Right kidney (tissue), 1 donor: ENCODE measurements around the gene ADCY1.

Experiments used
- DNase-seq: peaks from one replicate; pipeline ENCODE4 v3.0.0-alpha.2; 2016

The ADCY1 gene

GRCh38 chr7:45593877-45594276 lies 19.7 kb downstream of the ADCY1 start:
- no peak for DNase-seq

- DNase-seq = no peak
Measured at GRCh38 chr7:45594745-45595535, 20.8 kb downstream of the ADCY1 start.

GRCh38 chr7:45595809-45596664 lies 21.9 kb downstream of the ADCY1 start:
- no peak for DNase-seq

GRCh38 chr7:45596665-45597095 lies 22.5 kb downstream of the ADCY1 start:
- DNase-seq = no peak

GRCh38 chr7:45597286-45597984 lies 23.3 kb downstream of the ADCY1 start:
- DNase-seq = no peak

GRCh38 chr7:45598886-45599520 lies 24.8 kb downstream of the ADCY1 start:
- DNase-seq = no peak

GRCh38 chr7:45599851-45600706 lies 25.9 kb downstream of the ADCY1 start:
- DNase-seq = no peak

- no peak for DNase-seq
Measured at GRCh38 chr7:45601094-45601493, 26.9 kb downstream of the ADCY1 start.

- no peak for DNase-seq
Measured at GRCh38 chr7:45601816-45602540, 27.8 kb downstream of the ADCY1 start.

- DNase-seq = no peak
Measured at GRCh38 chr7:45606050-45606449, 31.9 kb downstream of the ADCY1 start.

- no peak for DNase-seq
Measured at GRCh38 chr7:45606931-45607330, 32.8 kb downstream of the ADCY1 start.

GRCh38 chr7:45609180-45609579 lies 35.0 kb downstream of the ADCY1 start:
- DNase-seq = no peak

- no peak for DNase-seq
Measured at GRCh38 chr7:45610019-45610418, 35.9 kb downstream of the ADCY1 start.

GRCh38 chr7:45610660-45611299 lies 36.6 kb downstream of the ADCY1 start:
- DNase-seq = no peak

GRCh38 chr7:45617166-45617565 lies 43.0 kb downstream of the ADCY1 start:
- DNase-seq = no peak

- DNase-seq = no peak
Measured at GRCh38 chr7:45622058-45622457, 47.9 kb downstream of the ADCY1 start.

GRCh38 chr7:45623157-45623556 lies 49.0 kb downstream of the ADCY1 start:
- no peak for DNase-seq

- DNase-seq = no peak
Measured at GRCh38 chr7:45623740-45624391, 49.7 kb downstream of the ADCY1 start.

GRCh38 chr7:45624392-45624760 lies 50.2 kb downstream of the ADCY1 start:
- DNase-seq = no peak

- DNase-seq = no peak
Measured at GRCh38 chr7:45625067-45625466, 50.9 kb downstream of the ADCY1 start.
